GM12892 (cell line): ENCODE results near the gene ZIC2.

Experiments used
- POLR2A ChIP-seq: IDR thresholded peaks from 2 replicates; pipeline ENCODE4 v1.6.1; 2011; ENCODE audit warnings: low read depth, low read length, control low read depth
- POLR2AphosphoS5 ChIP-seq: IDR thresholded peaks from 2 replicates; pipeline ENCODE4 v1.6.1; 2011; ENCODE audit warnings: low read depth, low read length, control low read depth

DNA sequence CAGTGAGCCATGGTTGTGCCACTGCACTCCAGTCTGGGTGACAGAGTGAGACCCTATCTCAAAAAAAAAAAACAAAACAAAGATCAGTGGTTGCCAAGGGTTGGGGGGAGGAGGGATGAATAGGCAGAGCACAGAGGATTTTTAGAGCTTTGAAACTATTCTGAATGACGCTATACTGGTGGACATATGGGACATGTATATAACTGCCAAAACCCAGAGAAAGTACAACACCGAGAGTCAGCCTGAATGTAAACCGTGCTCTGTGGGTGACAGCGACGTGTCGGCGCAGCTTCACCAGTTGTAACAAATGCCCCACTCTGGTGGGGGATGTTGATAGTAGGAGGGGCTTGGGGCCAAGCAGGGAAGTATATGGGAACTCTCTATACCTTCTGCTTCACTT lies 42.9 kb upstream of the ZIC2 start:
- no peak for TF ChIP-seq POLR2A
- no peak for TF ChIP-seq POLR2AphosphoS5
